Loucy (cell line): ENCODE results near the gene OR52N5.

Experiments used
- CTCF ChIP-seq: fragments of 200-600 bp; sonication (generic); conservative IDR thresholded peaks from 2 replicates; pipeline ENCODE4 v1.5.1; 2014; ENCODE audit warnings: mild to moderate bottlenecking, antibody characterized with exemption, low read length
- EZH2phosphoT487 ChIP-seq: fragments of 200-600 bp; IDR thresholded peaks from 2 replicates; pipeline ENCODE4 v1.6.1; 2018; ENCODE audit warnings: antibody characterized with exemption, mild to moderate bottlenecking, moderate library complexity, borderline replicate concordance

GRCh38 chr11:5803982-5804381, 20.8 kb upstream of the OR52N5 start:
- TF ChIP-seq CTCF (no peak), EZH2phosphoT487 (no peak)
